Measurements from ENCODE around the gene SREBF2.
A peak's percentile ranks its signal among the peaks of the same experiment; 100 is the strongest.
"Not testable (repeated sequence)": the region's sequence is repeated elsewhere in the genome, so short reads cannot be mapped to it uniquely, and the experiment has no call there.

SREBF2 gene

DNA sequence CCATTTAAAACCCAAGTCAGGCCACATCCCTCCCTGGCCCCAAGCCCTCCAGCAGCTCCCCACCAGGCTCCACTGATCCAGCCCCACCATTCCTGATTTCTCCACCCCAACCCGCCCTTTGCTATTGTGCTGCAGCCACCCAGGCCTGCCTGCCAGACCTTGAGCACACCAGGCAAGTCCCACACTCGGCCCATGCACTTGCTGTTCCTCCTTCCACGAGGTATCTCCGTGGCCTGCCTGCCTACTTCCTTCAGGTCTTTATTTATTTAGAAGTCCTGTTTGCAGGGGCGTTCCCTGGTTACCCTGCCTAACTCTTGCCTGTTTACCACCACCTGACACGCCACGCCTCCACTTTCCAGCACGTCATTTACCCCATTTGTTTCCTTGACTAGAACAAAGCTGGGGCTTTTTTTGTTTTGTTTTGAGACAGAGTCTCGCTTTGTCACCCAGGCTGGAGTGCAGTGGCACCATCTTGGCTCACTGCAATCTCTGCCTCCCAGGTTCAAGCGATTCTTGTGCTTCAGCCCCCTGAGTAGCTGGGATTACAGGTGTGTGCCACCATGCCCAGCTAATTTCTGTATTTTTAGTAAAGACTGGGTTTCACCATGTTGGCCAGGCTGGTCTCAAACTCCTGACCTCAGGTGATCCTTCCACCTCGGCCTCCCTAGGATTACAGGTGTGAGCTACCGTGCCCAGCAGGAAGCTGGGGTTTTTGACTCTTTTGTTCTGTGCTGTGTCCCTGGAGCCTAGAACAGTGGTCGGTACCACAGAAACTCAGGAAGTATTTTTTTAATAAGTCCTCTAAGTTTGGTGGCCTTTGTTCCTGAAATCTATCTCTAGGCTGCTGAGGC is 107.3 kb downstream of the SREBF2 start:
- TF ChIP-seq, protein P1, sequence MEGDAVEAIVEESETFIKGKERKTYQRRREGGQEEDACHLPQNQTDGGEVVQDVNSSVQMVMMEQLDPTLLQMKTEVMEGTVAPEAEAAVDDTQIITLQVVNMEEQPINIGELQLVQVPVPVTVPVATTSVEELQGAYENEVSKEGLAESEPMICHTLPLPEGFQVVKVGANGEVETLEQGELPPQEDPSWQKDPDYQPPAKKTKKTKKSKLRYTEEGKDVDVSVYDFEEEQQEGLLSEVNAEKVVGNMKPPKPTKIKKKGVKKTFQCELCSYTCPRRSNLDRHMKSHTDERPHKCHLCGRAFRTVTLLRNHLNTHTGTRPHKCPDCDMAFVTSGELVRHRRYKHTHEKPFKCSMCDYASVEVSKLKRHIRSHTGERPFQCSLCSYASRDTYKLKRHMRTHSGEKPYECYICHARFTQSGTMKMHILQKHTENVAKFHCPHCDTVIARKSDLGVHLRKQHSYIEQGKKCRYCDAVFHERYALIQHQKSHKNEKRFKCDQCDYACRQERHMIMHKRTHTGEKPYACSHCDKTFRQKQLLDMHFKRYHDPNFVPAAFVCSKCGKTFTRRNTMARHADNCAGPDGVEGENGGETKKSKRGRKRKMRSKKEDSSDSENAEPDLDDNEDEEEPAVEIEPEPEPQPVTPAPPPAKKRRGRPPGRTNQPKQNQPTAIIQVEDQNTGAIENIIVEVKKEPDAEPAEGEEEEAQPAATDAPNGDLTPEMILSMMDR (conservative IDR thresholded peaks at IDR 0.05; ENCODE audit: low read depth, low read length), result no peak
- no peak overlapping the region for H3K4me3 ChIP-seq (ENCODE audit: low read length)
- no peak for DNase-seq (ENCODE audit: low read depth)

DNA sequence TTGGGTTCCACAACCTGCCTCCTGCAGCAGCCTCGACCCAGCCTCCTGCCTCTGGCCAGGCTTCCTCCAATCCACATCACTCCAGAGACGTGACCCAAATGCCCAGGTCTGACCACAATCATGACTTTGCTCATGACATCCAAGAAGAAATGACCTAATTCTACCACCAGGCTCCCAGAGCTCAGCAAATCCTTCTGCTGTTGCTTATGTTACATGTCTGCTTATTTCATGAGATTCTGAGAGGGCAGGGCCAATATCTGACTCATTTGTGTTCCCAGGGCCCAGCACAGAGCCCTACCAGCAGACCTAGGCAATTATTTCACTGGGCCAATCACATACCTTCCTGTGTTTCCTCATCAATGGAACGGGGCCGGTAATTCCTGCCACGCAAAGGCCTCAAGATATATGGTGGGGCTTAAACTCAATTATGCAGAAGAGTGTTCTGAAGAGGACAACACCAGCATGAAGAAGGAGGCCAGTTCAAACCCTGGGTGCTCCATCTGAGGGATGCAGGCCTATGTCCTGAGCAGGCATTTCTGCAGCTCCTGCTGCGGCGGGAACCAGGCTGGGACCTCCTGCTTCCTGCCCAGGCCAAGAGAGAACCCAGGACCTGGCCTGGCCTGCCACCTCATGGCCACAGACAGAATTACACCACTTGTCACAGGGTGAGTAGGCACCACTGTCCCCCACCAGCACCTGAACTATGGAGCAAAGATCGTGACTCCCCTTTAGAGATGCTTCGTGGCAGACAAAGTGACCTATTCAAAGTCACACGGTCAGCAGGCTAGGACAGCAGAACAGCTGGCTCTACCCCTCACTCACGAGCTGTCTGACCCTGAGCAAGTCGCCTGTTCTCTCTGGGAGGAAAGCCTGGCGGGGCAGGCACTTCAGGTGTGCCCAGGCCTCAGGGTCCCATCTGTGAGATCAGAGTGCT is 108.2 kb downstream of the SREBF2 start:
- DNase-seq (ENCODE audit: low read depth), result peak; percentile 70
- no peak overlapping the region for H3K4me3 ChIP-seq (ENCODE audit: low read length)
- TF ChIP-seq, protein P1 (conservative IDR thresholded peaks at IDR 0.05; ENCODE audit: low read depth, low read length), result peak; percentile 82

DNA sequence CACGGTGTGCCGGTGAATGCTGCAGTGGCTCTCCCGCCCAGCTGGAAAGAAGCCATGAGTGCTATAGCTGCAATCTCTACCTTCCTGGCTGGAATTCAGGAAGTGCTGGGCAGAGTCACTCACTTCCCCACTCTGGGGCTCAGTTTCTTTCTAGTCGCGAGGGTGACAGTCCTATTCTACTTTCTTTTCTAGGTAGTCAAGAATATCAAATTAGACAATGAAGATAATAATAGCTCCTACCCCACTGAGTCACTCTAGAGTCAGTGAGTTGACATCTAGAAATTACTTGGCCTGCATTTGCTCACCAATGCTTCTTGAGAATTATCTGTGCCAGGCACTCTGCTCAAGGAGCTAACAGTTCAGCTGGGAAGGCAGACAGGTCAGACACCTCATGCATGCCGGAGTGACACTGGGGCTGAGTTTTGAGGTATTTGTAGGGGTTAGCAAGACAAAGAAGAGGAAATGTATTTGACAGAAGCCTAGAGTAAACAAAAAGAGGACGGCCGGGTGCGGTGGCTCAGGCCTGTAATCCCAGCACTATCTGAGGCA is 110.8 kb downstream of the SREBF2 start:
- H3K4me3 ChIP-seq (ENCODE audit: low read length), result no peak overlapping the region
- DNase-seq (ENCODE audit: low read depth), result no peak
- TF ChIP-seq, protein P1 (conservative IDR thresholded peaks at IDR 0.05; ENCODE audit: low read depth, low read length), result no peak

DNA sequence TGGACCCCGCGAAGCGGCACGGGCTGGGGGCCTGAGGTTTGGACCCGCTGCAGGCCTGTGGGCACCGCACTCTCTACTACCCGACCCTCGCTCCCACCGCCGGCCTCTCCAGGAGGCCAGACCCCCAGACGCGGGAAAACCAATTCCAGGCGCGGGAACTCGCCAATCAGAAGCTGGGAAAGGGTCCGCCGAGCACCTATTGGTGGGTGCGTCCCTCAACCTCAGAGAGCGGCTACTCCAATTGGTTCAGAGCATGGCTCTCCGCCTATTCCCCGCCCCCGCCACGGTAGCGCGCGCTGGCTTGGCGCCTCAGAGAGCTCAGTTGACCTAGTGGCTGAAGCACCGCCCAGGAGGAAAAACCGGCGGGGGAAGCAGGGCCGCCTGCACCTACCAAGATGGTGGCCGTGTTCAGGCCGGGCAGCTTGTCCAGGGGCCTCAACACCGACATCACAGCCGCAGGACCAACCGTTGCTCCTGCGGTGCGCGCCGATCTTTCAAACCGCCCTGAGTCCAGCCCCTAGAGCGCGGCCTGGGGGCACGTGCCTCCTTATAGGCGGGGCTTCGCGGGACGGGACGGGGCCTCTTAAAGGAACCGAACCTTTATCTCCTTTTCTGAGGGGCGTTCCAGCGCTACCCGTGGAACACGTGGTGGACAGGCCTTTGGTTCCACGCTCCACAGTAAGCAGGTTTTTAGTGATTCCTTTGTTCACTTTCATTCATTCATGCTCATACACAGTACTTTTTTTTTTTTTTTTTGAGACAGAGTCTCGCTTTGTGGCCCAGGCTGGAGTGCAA is 113.9 kb downstream of the SREBF2 start, which contains the start of gene CENPM:
TSS of gene CENPM (minus strand) at position 524 of the 795 bp plus-strand sequence. CDS start at position 448, 76 bp downstream.
- TF ChIP-seq, protein P1 (conservative IDR thresholded peaks at IDR 0.05; ENCODE audit: low read depth, low read length), result no peak
- peak within 1 kb of the TSS; percentile 85 for H3K4me3 ChIP-seq (ENCODE audit: low read length)
- peak; percentile 76 for DNase-seq (ENCODE audit: low read depth)

DNA sequence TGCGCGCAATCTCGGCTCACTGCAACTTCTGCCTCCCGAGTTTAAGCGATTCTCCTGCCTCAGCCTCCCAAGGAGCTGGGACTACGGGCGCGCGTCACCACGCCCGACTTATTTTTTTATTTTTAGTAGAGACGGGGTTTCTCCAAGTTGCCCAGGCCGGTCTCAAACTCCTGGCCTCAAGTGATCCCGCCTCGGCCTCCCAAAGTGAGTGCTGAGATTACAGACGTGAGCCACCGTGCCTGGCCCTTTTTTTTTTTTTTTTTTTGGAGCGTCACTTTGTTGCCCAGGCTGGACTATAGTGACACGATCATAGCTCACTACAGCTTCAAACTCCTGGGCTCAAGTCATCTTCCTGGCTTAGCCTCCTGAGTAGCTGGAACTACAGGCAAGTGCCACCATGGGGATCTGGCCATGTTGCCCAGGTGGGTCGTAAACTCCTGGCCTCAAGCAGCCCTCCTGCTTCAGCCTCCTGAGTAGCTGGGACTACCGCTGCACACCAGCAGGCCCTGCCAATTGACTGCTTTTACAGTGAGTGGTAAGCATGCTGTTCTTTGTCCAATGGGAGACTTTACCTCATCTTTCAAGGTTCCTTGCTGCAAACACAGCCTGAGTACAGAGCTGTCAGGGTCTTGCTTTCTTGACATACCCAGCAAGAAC is 114.6 kb downstream of the SREBF2 start:
- H3K4me3 ChIP-seq (ENCODE audit: low read length), result peak overlapping the region; percentile 85
- no peak for DNase-seq (ENCODE audit: low read depth)
- TF ChIP-seq, protein P1 (conservative IDR thresholded peaks at IDR 0.05; ENCODE audit: low read depth, low read length), result no peak

DNA sequence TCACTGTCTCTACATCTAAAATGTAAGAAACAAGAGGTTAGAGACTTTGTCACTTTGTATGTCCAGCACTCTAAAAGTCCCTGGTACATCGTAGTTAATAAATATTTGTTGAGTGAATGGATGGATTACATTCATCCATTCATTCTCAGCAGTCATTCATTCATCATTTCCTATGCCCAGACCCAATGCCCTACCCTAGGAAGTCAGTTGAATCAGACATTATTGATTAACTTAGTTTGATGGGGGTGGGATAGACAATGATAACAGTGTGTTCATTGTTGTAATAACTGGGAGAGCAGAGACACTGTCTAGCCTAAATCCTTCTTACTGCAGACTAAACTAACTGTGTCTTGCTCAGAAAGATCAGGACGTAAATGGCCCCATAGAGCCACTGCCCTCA is 115.2 kb downstream of the SREBF2 start:
- no peak overlapping the region for H3K4me3 ChIP-seq (ENCODE audit: low read length)
- TF ChIP-seq, protein P1 (conservative IDR thresholded peaks at IDR 0.05; ENCODE audit: low read depth, low read length), result no peak
- no peak for DNase-seq (ENCODE audit: low read depth)

DNA sequence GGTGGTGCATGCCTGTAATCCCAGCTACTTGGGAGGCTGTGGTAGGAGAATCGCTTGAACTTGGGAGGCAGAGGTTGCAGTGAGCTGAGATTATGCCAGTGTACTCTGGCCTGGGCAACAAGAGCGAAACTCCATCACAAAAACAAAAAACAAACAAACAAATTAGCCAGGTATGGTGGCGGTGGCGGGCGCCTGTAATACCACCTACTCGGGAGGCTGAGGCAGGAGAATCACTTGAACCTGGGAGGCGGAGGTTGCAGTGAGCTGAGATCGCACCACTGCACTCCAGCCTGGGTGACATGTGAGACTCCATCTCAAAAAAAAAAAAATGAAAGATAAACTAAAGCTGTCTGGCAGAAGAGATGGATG is 116.0 kb downstream of the SREBF2 start:
- not testable (repeated sequence) for DNase-seq (ENCODE audit: low read depth); H3K4me3 ChIP-seq (ENCODE audit: low read length)
